ENCODE data around the gene OVCH2. TPM values are rescaled to one million over a fixed set of nuclear protein-coding genes. Genes with fewer than 3 reads are reported as not detected.

Gene OVCH2
- polyA plus RNA-seq, 1 donor = 0.06 TPM

- WGBS (ENCODE audit: insufficient coverage, low lambda C conversion rate) = no CpG with 5 or more reads among the region's 4 CpGs
- Histone ChIP-seq H3K27ac (ENCODE audit: low read length) (no peak overlapping the region), H3K4me1 (ENCODE audit: control insufficient read depth, insufficient read depth, low read length) (no peaks in the 10 kb centered on the region), H3K4me3 (ENCODE audit: low read length) (no peak overlapping the region), H3K9me3 (ENCODE audit: control insufficient read depth, low read depth, low read length) (no peaks in the 10 kb centered on the region), H3K27me3 (ENCODE audit: control insufficient read depth, insufficient read depth, low read length) (peaks cover 15% of the 10 kb centered on the region), H3K36me3 (ENCODE audit: control insufficient read depth, insufficient read depth, low read length) (no peaks in the 10 kb centered on the region)
- no peak for DNase-seq
These were observed 17.0 kb downstream of the OVCH2 start for GRCh38 chr11:7689239-7689638.

DNA sequence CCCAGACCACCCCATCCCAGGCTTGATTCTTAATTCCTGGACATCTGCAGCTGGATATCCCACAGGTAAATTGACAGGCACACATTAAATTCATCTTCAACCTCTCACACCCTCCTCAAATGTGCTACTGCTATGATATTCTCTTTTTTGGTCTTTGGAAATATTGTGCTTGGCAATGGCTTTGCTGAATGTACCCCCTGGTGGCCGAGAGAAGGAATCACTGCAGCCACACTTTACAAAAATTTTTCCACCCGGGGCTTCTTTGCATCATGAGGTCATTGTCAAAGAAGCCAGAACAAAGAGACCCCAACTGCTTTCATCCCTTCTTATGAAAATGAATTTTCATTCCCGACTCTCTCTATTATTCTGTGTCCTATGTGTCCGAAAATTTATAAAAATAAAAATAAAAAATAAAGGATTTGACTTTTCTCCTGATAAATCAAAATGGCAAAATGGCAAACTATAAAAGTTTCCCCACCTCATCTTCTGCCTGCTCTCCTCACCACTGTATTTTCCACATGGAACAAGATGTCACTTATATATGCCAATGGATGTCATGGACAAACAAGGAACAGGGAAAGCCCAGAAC, 17.9 kb downstream of the OVCH2 start:
- H3K36me3 ChIP-seq (ENCODE audit: control insufficient read depth, insufficient read depth, low read length) = no peaks in the 10 kb centered on the region
- no peak overlapping the region for H3K4me3 ChIP-seq (ENCODE audit: low read length)
- no peak overlapping the region for H3K27ac ChIP-seq (ENCODE audit: low read length)
- 0% methylated on average over 1 of the region's 4 CpGs for WGBS (ENCODE audit: insufficient coverage, low lambda C conversion rate)
- no peak for DNase-seq
- H3K27me3 ChIP-seq (ENCODE audit: control insufficient read depth, insufficient read depth, low read length) = peaks cover 10% of the 10 kb centered on the region
- H3K9me3 ChIP-seq (ENCODE audit: control insufficient read depth, low read depth, low read length) = no peaks in the 10 kb centered on the region
- no peaks in the 10 kb centered on the region for H3K4me1 ChIP-seq (ENCODE audit: control insufficient read depth, insufficient read depth, low read length)

GRCh38 chr11:7687386-7687785, 18.9 kb downstream of the OVCH2 start:
- Histone ChIP-seq H3K4me3 (ENCODE audit: low read length) (no peak overlapping the region), H3K36me3 (ENCODE audit: control insufficient read depth, insufficient read depth, low read length) (no peaks in the 10 kb centered on the region), H3K27ac (ENCODE audit: low read length) (no peak overlapping the region), H3K9me3 (ENCODE audit: control insufficient read depth, low read depth, low read length) (no peaks in the 10 kb centered on the region), H3K4me1 (ENCODE audit: control insufficient read depth, insufficient read depth, low read length) (no peaks in the 10 kb centered on the region), H3K27me3 (ENCODE audit: control insufficient read depth, insufficient read depth, low read length) (peaks cover 14% of the 10 kb centered on the region)
- WGBS (ENCODE audit: insufficient coverage, low lambda C conversion rate) = 100% methylated on average over 1 of the region's 1 CpG
- no peak for DNase-seq

DNA sequence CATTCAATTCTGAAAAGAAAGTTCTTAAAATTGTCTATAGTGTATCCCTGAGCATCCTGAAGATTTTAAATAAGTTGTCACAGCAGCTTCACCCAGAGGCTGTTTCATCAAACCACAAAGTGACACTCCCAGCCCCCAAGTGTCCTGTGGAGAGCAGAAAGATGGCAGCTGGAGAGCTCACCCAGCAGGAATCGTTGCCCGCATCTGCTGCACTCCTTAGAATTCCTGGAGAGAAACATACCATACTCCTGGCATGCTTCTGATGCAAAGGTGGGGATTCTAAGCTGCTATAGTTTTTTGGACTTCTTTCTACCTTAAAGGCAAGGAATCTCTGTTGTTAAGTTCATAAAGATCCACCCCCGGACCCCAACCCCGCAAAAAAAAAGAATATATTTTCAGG, 19.5 kb downstream of the OVCH2 start:
- Histone ChIP-seq H3K27ac (ENCODE audit: low read length) (no peak overlapping the region), H3K36me3 (ENCODE audit: control insufficient read depth, insufficient read depth, low read length) (no peaks in the 10 kb centered on the region), H3K27me3 (ENCODE audit: control insufficient read depth, insufficient read depth, low read length) (peaks cover 16% of the 10 kb centered on the region), H3K9me3 (ENCODE audit: control insufficient read depth, low read depth, low read length) (no peaks in the 10 kb centered on the region), H3K4me3 (ENCODE audit: low read length) (no peak overlapping the region), H3K4me1 (ENCODE audit: control insufficient read depth, insufficient read depth, low read length) (no peaks in the 10 kb centered on the region)
- WGBS (ENCODE audit: insufficient coverage, low lambda C conversion rate) = no CpG with 5 or more reads among the region's 4 CpGs
- DNase-seq = no peak

DNA sequence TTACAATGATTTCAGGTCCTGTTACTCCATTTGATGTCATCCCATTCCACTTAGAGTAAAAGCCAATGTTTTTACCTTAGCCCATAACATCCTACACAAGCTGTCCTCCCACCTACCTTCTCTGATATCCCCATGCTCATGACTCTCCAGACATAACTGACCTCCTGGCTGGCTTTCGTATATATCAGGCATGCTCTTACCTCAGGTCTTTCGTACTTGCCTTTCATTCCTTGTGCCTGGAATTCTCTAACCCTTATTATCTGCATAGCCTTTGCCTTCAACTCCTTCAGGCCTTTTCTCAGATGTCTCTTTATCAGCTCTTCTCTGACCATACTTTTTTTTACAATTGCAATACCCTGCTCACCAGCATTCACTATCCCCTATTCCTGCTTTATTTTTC, 22.7 kb downstream of the OVCH2 start:
- no peaks in the 10 kb centered on the region for H3K4me1 ChIP-seq (ENCODE audit: control insufficient read depth, insufficient read depth, low read length)
- H3K36me3 ChIP-seq (ENCODE audit: control insufficient read depth, insufficient read depth, low read length) = no peaks in the 10 kb centered on the region
- no peak for DNase-seq
- H3K27ac ChIP-seq (ENCODE audit: low read length) = no peak overlapping the region
- peaks cover 19% of the 10 kb centered on the region for H3K27me3 ChIP-seq (ENCODE audit: control insufficient read depth, insufficient read depth, low read length)
- H3K9me3 ChIP-seq (ENCODE audit: control insufficient read depth, low read depth, low read length) = no peaks in the 10 kb centered on the region
- 50% methylated on average over 1 of the region's 2 CpGs for WGBS (ENCODE audit: insufficient coverage, low lambda C conversion rate)
- H3K4me3 ChIP-seq (ENCODE audit: low read length) = no peak overlapping the region

DNA sequence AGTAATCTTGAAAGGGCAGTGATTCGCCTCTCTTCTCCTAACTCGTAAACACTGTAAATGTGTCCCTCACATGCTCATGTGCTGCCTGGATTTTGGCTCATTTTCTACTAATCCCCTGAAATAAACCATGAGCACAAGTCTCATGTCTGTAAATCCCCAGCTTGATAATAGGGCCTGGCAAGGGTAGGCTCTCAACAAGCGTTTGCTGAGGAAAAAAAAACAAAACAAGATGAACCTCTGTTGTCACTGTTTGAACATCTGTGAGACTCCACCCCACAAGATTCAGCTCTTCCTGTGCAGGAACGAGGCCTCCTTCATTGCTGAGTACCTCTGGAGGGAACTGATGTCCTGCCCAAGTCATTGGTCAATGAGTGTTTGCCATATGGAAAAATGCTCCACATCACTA, 28.5 kb downstream of the OVCH2 start:
- Histone ChIP-seq H3K9me3 (ENCODE audit: control insufficient read depth, low read depth, low read length) (peaks cover 2% of the 10 kb centered on the region), H3K27ac (ENCODE audit: low read length) (no peak overlapping the region), H3K36me3 (ENCODE audit: control insufficient read depth, insufficient read depth, low read length) (no peaks in the 10 kb centered on the region), H3K4me3 (ENCODE audit: low read length) (no peak overlapping the region), H3K4me1 (ENCODE audit: control insufficient read depth, insufficient read depth, low read length) (peaks cover 4% of the 10 kb centered on the region), H3K27me3 (ENCODE audit: control insufficient read depth, insufficient read depth, low read length) (peaks cover 37% of the 10 kb centered on the region)
- DNase-seq = no peak
- WGBS (ENCODE audit: insufficient coverage, low lambda C conversion rate) = 40% methylated on average over 1 of the region's 4 CpGs

- Histone ChIP-seq H3K27me3 (ENCODE audit: control insufficient read depth, insufficient read depth, low read length) (peaks cover 38% of the 10 kb centered on the region), H3K4me1 (ENCODE audit: control insufficient read depth, insufficient read depth, low read length) (peaks cover 7% of the 10 kb centered on the region), H3K9me3 (ENCODE audit: control insufficient read depth, low read depth, low read length) (peaks cover 2% of the 10 kb centered on the region), H3K27ac (ENCODE audit: low read length) (no peak overlapping the region), H3K4me3 (ENCODE audit: low read length) (no peak overlapping the region), H3K36me3 (ENCODE audit: control insufficient read depth, insufficient read depth, low read length) (no peaks in the 10 kb centered on the region)
- 80% methylated on average over 1 of the region's 5 CpGs for WGBS (ENCODE audit: insufficient coverage, low lambda C conversion rate)
- DNase-seq = no peak
These were observed 29.2 kb downstream of the OVCH2 start for GRCh38 chr11:7677071-7677470.

- Histone ChIP-seq H3K27me3 (ENCODE audit: control insufficient read depth, insufficient read depth, low read length) (peaks cover 38% of the 10 kb centered on the region), H3K4me3 (ENCODE audit: low read length) (no peak overlapping the region), H3K4me1 (ENCODE audit: control insufficient read depth, insufficient read depth, low read length) (peaks cover 10% of the 10 kb centered on the region), H3K36me3 (ENCODE audit: control insufficient read depth, insufficient read depth, low read length) (no peaks in the 10 kb centered on the region), H3K9me3 (ENCODE audit: control insufficient read depth, low read depth, low read length) (peaks cover 2% of the 10 kb centered on the region), H3K27ac (ENCODE audit: low read length) (no peak overlapping the region)
- 0% methylated on average over 1 of the region's 3 CpGs for WGBS (ENCODE audit: insufficient coverage, low lambda C conversion rate)
- DNase-seq = no peak
These were observed 30.6 kb downstream of the OVCH2 start for GRCh38 chr11:7675631-7676030.

DNA sequence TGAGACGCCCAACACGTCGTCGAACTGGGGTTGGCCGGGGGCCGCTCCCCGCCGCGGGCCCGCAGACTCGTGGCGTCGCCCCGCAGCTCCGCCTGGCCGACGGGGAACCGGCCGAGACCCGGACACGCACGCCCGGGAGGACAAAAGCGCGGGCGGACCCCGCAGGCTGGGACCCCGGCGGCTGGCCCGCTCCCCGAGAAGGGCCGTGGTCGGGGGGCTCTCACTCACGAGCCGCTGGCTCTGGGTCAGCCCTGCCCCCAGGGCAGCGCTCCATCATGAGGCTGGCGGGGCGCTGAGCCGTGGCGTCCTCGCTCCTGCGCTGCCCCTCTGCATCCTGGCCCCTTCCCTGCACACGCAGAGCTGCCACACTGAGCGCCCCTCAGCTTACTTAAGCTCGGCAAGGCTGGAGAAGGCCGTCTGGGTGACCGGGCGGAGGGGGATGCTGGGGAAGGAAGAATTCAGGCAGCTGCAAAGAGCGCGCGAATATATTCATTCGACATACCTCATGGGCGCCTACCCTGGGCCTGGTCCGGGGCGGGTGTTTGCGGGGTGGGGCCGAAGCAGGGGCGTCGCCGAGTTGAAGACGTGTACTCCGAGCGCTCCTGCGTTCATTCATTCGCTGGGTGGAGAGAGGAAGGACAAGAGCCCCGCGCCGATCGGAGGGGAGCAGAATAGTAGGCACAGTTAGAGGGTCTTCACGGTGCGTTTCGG, 32.4 kb downstream of the OVCH2 start:
- H3K9me3 ChIP-seq (ENCODE audit: control insufficient read depth, low read depth, low read length) = peaks cover 2% of the 10 kb centered on the region
- peak overlapping the region; percentile 33 for H3K4me3 ChIP-seq (ENCODE audit: low read length)
- peak; percentile 27 to 64 for DNase-seq
- peaks cover 4% of the 10 kb centered on the region for H3K36me3 ChIP-seq (ENCODE audit: control insufficient read depth, insufficient read depth, low read length)
- peaks cover 32% of the 10 kb centered on the region for H3K27me3 ChIP-seq (ENCODE audit: control insufficient read depth, insufficient read depth, low read length)
- H3K27ac ChIP-seq (ENCODE audit: low read length) = no peak overlapping the region
- H3K4me1 ChIP-seq (ENCODE audit: control insufficient read depth, insufficient read depth, low read length) = peaks cover 10% of the 10 kb centered on the region
- WGBS (ENCODE audit: insufficient coverage, low lambda C conversion rate) = no CpG with 5 or more reads among the region's 72 CpGs

DNA sequence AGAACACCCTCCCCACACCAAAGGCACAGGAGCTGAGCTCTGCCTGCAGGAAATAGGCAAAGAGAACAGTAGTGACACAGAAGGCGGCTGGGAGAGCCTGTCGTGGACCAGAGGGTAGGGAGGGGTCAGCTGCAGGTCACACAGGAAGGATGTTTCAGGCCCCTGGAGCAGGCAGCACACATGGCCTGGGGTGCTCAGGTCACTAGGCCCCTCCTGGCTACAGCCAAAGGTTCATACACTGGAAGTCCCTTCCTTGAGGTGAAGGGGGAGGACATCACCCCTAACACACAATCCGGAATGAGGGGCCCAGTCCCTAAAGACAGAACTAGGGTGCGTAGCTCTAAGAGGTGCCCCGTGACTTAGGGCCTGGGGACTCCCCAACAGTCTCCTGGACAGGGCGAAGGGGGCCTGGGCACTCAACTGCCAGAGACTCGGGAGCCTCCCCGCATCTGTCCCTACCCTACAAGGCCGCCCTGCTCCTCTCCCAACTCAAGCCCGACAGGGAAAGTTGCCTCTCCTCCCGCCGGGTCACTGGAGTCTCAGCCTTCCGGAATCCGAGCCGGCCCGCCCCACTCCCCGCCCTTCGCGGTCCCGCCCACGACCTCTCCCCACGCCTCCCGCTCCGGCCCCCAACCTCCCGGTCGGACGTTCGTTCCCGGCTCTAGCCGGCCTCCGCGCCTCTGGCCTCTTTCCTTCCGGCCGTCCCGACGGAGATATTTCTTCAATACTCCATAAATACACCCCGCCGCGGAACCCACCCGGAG, 33.1 kb downstream of the OVCH2 start, which contains the start of gene CYB5R2:
Gene CYB5R2, minus strand, starts transcription at position 541 of the 764 bp plus-strand sequence. CDS start 675 bp downstream, outside the sequence.
- peaks cover 2% of the 10 kb centered on the region for H3K9me3 ChIP-seq (ENCODE audit: control insufficient read depth, low read depth, low read length)
- H3K4me3 ChIP-seq (ENCODE audit: low read length) = peak within 1 kb of the TSS; percentile 33
- H3K27ac ChIP-seq (ENCODE audit: low read length) = no peak within 1 kb of the TSS
- peaks cover 32% of the 10 kb centered on the region for H3K27me3 ChIP-seq (ENCODE audit: control insufficient read depth, insufficient read depth, low read length)
- H3K36me3 ChIP-seq (ENCODE audit: control insufficient read depth, insufficient read depth, low read length) = peaks cover 12% of the 10 kb centered on the region
- H3K4me1 ChIP-seq (ENCODE audit: control insufficient read depth, insufficient read depth, low read length) = peaks cover 10% of the 10 kb centered on the region
- peak; percentile 22 to 62 for DNase-seq
- no CpG with 5 or more reads among the region's 40 CpGs for WGBS (ENCODE audit: insufficient coverage, low lambda C conversion rate)
